SK-N-MC (cell line): ENCODE data around the gene COPB2.

ENCODE experiments used
- FOXP2 ChIP-seq: optimal IDR thresholded peaks from 2 replicates; pipeline ENCODE3; 2011; ENCODE audit warnings: mild to moderate bottlenecking, moderate library complexity; ENCODE audit not compliant: insufficient read depth; ENCODE audit errors: extremely low read length, control extremely low read depth
- POLR2AphosphoS5 ChIP-seq: IDR thresholded peaks from 2 replicates; pipeline ENCODE4 v1.6.1; 2012; ENCODE audit warnings: mild to moderate bottlenecking, low read depth, low read length, borderline replicate concordance

DNA sequence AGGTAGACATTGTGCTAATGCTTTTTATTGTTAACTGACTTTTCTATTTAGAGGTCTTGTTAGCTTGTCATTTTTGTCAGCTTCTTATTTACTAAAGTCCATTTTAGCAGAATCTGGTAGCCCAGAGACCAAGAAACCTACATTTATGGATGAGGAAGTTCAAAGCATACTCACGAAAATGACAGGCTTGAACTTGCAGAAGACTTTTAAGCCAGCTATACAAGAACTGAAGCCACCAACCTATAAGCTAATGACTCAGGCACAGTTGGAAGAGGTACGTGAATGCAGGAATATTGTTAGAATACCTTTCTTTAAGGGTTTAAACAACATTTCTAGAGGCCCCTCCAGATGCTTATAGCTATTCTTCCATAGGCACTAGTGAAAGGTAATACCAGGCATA is 42.7 kb downstream of the COPB2 start:
- TF ChIP-seq POLR2AphosphoS5 (no peak), FOXP2 (no peak)
